Measurements from ENCODE around the gene SDHAF3.
A peak's percentile ranks its signal among the peaks of the same experiment; 100 is the strongest.
"Not testable (repeated sequence)": the region's sequence is repeated elsewhere in the genome, so short reads cannot be mapped to it uniquely, and the experiment has no call there.

The SDHAF3 gene

DNA sequence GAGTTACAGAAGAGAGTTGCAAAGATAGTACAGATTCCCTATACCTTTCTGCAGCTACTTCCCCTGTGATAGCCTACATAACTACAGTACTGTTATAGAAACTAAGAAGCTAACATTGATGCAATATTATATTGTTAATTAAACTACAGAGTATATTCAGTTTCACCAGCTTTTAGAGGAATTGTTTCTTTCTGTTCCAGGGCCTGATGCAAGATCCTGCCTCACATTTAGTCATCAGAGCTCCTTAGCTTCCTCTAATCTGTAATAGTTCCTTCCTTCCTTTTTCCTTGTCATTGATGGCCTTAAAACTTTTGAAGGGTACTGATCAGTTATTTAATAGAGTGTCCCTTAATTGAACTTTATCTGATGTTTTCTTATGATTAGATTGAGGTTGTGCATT lies 56.8 kb downstream of the SDHAF3 start:
- DNase-seq (ENCODE audit: low read depth) = peak; percentile 33
- TF ChIP-seq CTCF (IDR thresholded peaks at IDR 0.05; ENCODE audit: insufficient read depth, low read depth, low read length, missing control alignments) = no peak
- H3K4me3 ChIP-seq (ENCODE audit: low read length) = no peak overlapping the region

- DNase-seq (ENCODE audit: low read depth) = peak; percentile 66
- peak; percentile 83 for TF ChIP-seq CTCF (IDR thresholded peaks at IDR 0.05; ENCODE audit: insufficient read depth, low read depth, low read length, missing control alignments)
- no peak overlapping the region for H3K4me3 ChIP-seq (ENCODE audit: low read length)
Observed at GRCh38 chr7:97179454-97180104, 62.1 kb downstream of the SDHAF3 start.

DNA sequence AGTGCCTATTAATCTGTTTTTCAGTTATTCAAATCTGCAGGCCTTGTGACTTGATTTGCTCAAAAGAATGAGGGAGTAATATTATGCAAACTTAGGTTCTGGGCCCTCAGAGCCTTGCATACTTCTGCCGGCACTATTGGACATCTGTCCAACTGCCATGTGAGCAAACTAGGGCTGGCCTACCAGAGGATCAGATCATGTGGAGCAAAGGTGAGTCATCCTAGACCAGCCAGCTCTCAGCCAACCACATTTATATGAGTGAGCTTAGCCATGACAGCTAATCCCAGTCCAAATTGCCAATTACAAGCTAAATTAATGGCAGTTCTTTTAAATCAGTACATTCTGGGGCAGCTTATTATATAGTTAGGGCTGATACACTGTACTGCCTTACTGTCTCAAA lies 69.6 kb downstream of the SDHAF3 start:
- DNase-seq (ENCODE audit: low read depth) = peak; percentile 37
- no peak for TF ChIP-seq CTCF (IDR thresholded peaks at IDR 0.05; ENCODE audit: insufficient read depth, low read depth, low read length, missing control alignments)
- no peak overlapping the region for H3K4me3 ChIP-seq (ENCODE audit: low read length)

- DNase-seq (ENCODE audit: low read depth) = not testable (repeated sequence)
Observed at GRCh38 chr7:97196174-97196573, 78.7 kb downstream of the SDHAF3 start.

GRCh38 chr7:97198596-97198995 lies 81.1 kb downstream of the SDHAF3 start:
- no peak for TF ChIP-seq CTCF (IDR thresholded peaks at IDR 0.05; ENCODE audit: insufficient read depth, low read depth, low read length, missing control alignments)
- no peak overlapping the region for H3K4me3 ChIP-seq (ENCODE audit: low read length)
- DNase-seq (ENCODE audit: low read depth) = no peak

More at GRCh38 chr7:97196174-97196573, 78.7 kb downstream of the SDHAF3 start:
- H3K4me3 ChIP-seq (ENCODE audit: low read length) = not testable (repeated sequence)

GRCh38 chr7:97200018-97200417 lies 82.5 kb downstream of the SDHAF3 start:
- no peak overlapping the region for H3K4me3 ChIP-seq (ENCODE audit: low read length)
- DNase-seq (ENCODE audit: low read depth) = no peak
- TF ChIP-seq CTCF (IDR thresholded peaks at IDR 0.05; ENCODE audit: insufficient read depth, low read depth, low read length, missing control alignments) = no peak

- no peak for DNase-seq (ENCODE audit: low read depth)
- no peak overlapping the region for H3K4me3 ChIP-seq (ENCODE audit: low read length)
- TF ChIP-seq CTCF (IDR thresholded peaks at IDR 0.05; ENCODE audit: insufficient read depth, low read depth, low read length, missing control alignments) = no peak
Observed at GRCh38 chr7:97203957-97204356, 86.5 kb downstream of the SDHAF3 start.

Data from epithelial cell of esophagus (primary cell).